Stomach (tissue), 9 donors: Measurements from ENCODE around the gene UFSP1. TPM values are rescaled to one million over a fixed set of nuclear protein-coding genes. Genes with fewer than 3 reads are reported as not detected.

Source experiments
- DNase-seq, 2 donors: peaks; one replicate each; pipeline versions ENCODE4 v3.0.0 to v3.0.0-alpha.2; 2013 to 2019
- H3K27ac ChIP-seq, 5 donors: fragments of 200-600 bp in 4 of 5; sonication (generic) in 4 of 5; one replicate each; pipeline ENCODE4 v1.5.1; 2013 to 2019; ENCODE audit warnings: mild to moderate bottlenecking in 1 of 5, moderate library complexity in 1 of 5
- H3K27me3 ChIP-seq, 3 donors: fragments of 200-600 bp; sonication (generic); one replicate each; pipeline ENCODE4 v1.5.1; 2017 to 2019; ENCODE audit warnings: mixed run types in 1 of 3
- H3K36me3 ChIP-seq, 4 donors: fragments of 200-600 bp; sonication (generic); 1 replicate in 3 of 4; 2 replicates in 1 of 4; pipeline ENCODE4 v1.5.1; 2016 to 2019
- H3K4me1 ChIP-seq, 4 donors: fragments of 200-600 bp; sonication (generic); one replicate each; pipeline ENCODE4 v1.5.1; 2016 to 2019
- H3K4me3 ChIP-seq, 4 donors: fragments of 200-600 bp; sonication (generic) in 3 of 4; one replicate each; pipeline ENCODE4 v1.5.1; 2016 to 2019; ENCODE audit warnings: mild to moderate bottlenecking in 1 of 4
- H3K9me3 ChIP-seq, 4 donors: fragments of 200-600 bp; sonication (generic); one replicate each; pipeline ENCODE4 v1.5.1; 2016 to 2019
- CTCF ChIP-seq, 7 experiments: fragments of 450-650 bp in 4 of 7; fragments of 200-600 bp in 3 of 7; sonication (generic) in 3 of 7; IDR thresholded peaks; one replicate each; pipeline ENCODE4 v1.5.1; 2016 to 2019; ENCODE audit warnings: antibody characterized with exemption in 7 of 7, control low read depth in 2 of 7, mild to moderate bottlenecking in 1 of 7
- EP300 ChIP-seq: sonication (generic); formaldehyde crosslinking; IDR thresholded peaks from one replicate; pipeline ENCODE4 v1.6.1; 2017; ENCODE audit warnings: antibody characterized with exemption
- POLR2A ChIP-seq, 4 donors: fragments of 450-650 bp; IDR thresholded peaks; one replicate each; pipeline ENCODE4 v1.6.1; 2016; ENCODE audit warnings: antibody characterized with exemption in 4 of 4, control low read depth in 2 of 4, mild to moderate bottlenecking in 1 of 4, moderate library complexity in 1 of 4
- POLR2AphosphoS5 ChIP-seq, 3 donors: sonication (generic); formaldehyde crosslinking; IDR thresholded peaks; one replicate each; pipeline ENCODE4 v1.6.1; 2016; ENCODE audit warnings: antibody characterized with exemption in 3 of 3
- WGBS, 5 donors: extraction: QIAGEN DNeasy Blood & Tissue Kit in 3 of 5; methylation state at CpG; one replicate each; pipeline versions ENCODE4 v1.1.5 to v1.1.7; 2013 to 2018; 5-methylcytosine and 5-hydroxymethylcytosine counted together
- intact Hi-C: fragments of 100-400 bp; cut with DNase I; formaldehyde crosslinking; loops from one replicate; pipeline ENCODE4 v1.15.1; 2023; ENCODE audit warnings: low total_unique reads
- polyA plus RNA-seq, 3 donors: library from polyadenylated mRNA; stranded (reverse); fragments of 200-250 nt; gene quantifications; one replicate each; pipeline ENCODE4 v1.2.3, GENCODE V29; 2013
- total RNA-seq, 5 donors: library from RNA; depleted of rRNA; stranded (reverse); fragments of >200 nt; gene quantifications; one replicate each; pipeline versions ENCODE4 v1.1.0 to v1.2.3, GENCODE V29; 2014 to 2016
- donor health status: healthy with polysubstance abuse.
- donor health status: Bipolar disorder and iron deficiency.
- donor health status: healthy.

The UFSP1 gene
- total and polyA plus RNA-seq, 8 donors: 0.73 to 22.6 (median 4.1) TPM; not detected in 3

GRCh38 chr7:100895956-100896731 lies 6.6 kb upstream of the UFSP1 start:
- peaks cover 19 to 86% (median 34%) of the 10 kb centered on the region in 3 donors for H3K27me3 ChIP-seq
- H3K9me3 ChIP-seq: no peaks in the 10 kb centered on the region
- H3K27ac ChIP-seq: no peak overlapping the region
- H3K36me3 ChIP-seq: no peaks in the 10 kb centered on the region
- H3K4me1 ChIP-seq: peaks cover 31 to 40% (median 38%) of the 10 kb centered on the region in 4 donors
- 4 to 6% (median 4%) methylated on average over 35 to 54 of the region's 54 CpGs for WGBS, 5 donors
- peak overlapping the region; percentile 41 to 56 (median 46) for H3K4me3 ChIP-seq
- TF ChIP-seq CTCF (IDR thresholded peaks at IDR 0.05) (no peak), EP300 (no peak), POLR2A (IDR thresholded peaks at IDR 0.05) (no peak), POLR2AphosphoS5 (IDR thresholded peaks at IDR 0.05) (no peak)
- DNase-seq: peak; percentile 54 to 83
- intact Hi-C loops: loop anchor here (5.0 kb wide), 1 partner anchor 161 kb away; no protein-coding TSS in a partner anchor

DNA sequence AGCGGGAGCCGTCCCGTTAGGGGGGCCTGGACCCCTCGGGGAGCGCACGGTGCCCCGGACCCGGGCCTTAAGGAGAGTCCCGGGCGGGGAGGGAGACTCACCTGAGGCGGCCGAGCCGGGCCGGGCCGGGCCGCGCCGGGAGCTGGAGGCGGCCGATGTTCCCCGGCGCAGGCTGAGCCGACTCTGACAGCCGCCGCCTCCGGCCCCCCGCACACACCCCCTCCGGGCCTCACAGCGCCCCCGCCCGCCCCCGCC lies 6.1 kb upstream of the UFSP1 start, which contains the start of gene ACHE:
ACHE (minus strand) TSS at position 188 of the 255 bp plus-strand sequence. CDS start 1,656 bp downstream, outside the sequence.
- H3K4me3 ChIP-seq: peak within 1 kb of the TSS; percentile 41 to 56 (median 46)
- DNase-seq: no peak
- peaks cover 36 to 46% (median 43%) of the 10 kb centered on the region in 4 donors for H3K4me1 ChIP-seq
- H3K36me3 ChIP-seq: no peaks in the 10 kb centered on the region
- peak within 1 kb of the TSS in 2 of 5 donors; percentile 40 to 42 for H3K27ac ChIP-seq
- peaks cover 19 to 86% (median 34%) of the 10 kb centered on the region in 3 donors for H3K27me3 ChIP-seq
- intact Hi-C loops: loop anchor here (5.0 kb wide), 1 partner anchor 162 kb away; no protein-coding TSS in a partner anchor
- WGBS, 5 donors: 0 to 2% (median 1%) methylated on average over 7 to 31 of the region's 32 CpGs; no CpG with 5 or more reads in 1 of the 5 donors
- TF ChIP-seq POLR2AphosphoS5 (IDR thresholded peaks at IDR 0.05) (no peak), POLR2A (IDR thresholded peaks at IDR 0.05) (no peak), EP300 (no peak), CTCF (IDR thresholded peaks at IDR 0.05) (no peak)
- no peaks in the 10 kb centered on the region for H3K9me3 ChIP-seq

DNA sequence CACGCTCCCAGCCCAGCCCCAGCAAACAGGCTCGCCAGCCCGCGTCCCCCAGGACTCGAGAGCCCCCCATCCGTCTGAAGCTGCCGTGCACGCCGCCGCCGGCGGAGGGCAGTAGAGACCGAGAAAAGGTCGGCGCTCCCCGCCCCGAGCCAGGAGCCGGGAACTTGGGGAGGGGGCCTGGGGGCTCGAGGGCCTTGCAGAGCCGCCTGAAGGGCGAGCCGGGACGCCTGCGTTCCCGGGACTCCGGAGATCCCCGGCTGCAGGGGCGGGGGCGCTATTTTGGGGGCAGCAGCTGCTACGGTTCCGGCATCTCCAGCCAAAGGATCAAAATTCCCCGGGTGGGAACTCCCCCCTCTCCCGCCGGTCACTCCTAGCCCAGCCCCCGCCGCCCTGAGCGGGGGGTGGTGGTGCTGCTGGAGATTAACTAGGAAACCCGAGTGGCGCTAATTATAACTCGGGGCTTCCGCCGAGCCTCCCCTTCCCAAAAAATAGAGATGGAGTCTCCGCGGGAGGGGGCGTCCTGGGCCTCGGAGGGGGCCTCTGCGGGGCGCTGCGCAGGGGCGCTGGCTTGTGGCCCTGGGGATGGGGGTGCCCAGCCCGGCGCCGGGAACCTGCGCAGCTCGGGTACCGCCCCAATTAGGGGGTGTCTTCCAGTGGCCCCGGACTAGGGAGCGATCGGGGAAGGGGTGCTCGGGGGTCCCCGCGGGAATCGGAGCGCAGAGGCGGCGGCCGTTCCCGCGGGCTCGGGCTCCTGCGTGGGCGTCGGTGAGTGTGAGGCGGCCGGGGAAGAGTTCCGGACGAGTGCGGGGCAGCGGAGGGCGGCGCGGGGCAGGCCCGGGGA lies 5.6 kb upstream of the UFSP1 start:
- Histone ChIP-seq H3K36me3 (no peaks in the 10 kb centered on the region), H3K27me3 (peaks cover 19 to 87% (median 34%) of the 10 kb centered on the region in 3 donors), H3K4me1 (peaks cover 42 to 51% (median 48%) of the 10 kb centered on the region in 4 donors), H3K9me3 (no peaks in the 10 kb centered on the region), H3K4me3 (peak overlapping the region; percentile 41 to 56 (median 46)), H3K27ac (peak overlapping the region in 2 of 5 donors; percentile 40 to 42)
- TF ChIP-seq EP300: no peak
- peak in 5 of 7 experiments; percentile 68 to 92 (median 82) for TF ChIP-seq CTCF (IDR thresholded peaks at IDR 0.05)
- intact Hi-C loops: loop anchor here (5.0 kb wide), 1 partner anchor 162 kb away; no protein-coding TSS in a partner anchor
- peak; percentile 50 to 85 for DNase-seq
- WGBS, 5 donors: 0 to 1% (median 1%) methylated on average over 7 to 83 of the region's 83 CpGs
